Esophagus squamous epithelium (tissue), 4 donors: ENCODE results near the gene COASY.

Experiments
- CTCF ChIP-seq, 6 experiments: fragments of 450-650 bp in 4 of 6; fragments of 200-600 bp in 2 of 6; sonication (generic) in 2 of 6; IDR thresholded peaks; one replicate each; pipeline ENCODE4 v1.5.1; 2016 to 2019; ENCODE audit warnings: antibody characterized with exemption in 6 of 6, mild to moderate bottlenecking in 4 of 6, moderate library complexity in 4 of 6
- POLR2A ChIP-seq, 4 donors: fragments of 450-650 bp; IDR thresholded peaks; one replicate each; pipeline ENCODE4 v1.6.1; 2017; ENCODE audit warnings: antibody characterized with exemption in 4 of 4, mild to moderate bottlenecking in 4 of 4, moderate library complexity in 3 of 4

- TF ChIP-seq CTCF (IDR thresholded peaks at IDR 0.05) (peak in 1 of 6 experiments; percentile 25), POLR2A (IDR thresholded peaks at IDR 0.05) (peak in 3 of 4 donors; percentile 34 to 47 (median 47))
Measured at GRCh38 chr17:42566883-42567573, 5.1 kb downstream of the COASY start, which contains the start of gene MLX.
